SKM-1 treated with dmso at 0.1 percent for 144 hours (cell line): ENCODE measurements around the gene TAF6.

Experiments used
- DNase-seq: peaks from one replicate; lab custom pipeline; 2025; ENCODE audit not compliant: unreplicated experiment; lab: John Stamatoyannopoulos, UW

Gene TAF6

DNA sequence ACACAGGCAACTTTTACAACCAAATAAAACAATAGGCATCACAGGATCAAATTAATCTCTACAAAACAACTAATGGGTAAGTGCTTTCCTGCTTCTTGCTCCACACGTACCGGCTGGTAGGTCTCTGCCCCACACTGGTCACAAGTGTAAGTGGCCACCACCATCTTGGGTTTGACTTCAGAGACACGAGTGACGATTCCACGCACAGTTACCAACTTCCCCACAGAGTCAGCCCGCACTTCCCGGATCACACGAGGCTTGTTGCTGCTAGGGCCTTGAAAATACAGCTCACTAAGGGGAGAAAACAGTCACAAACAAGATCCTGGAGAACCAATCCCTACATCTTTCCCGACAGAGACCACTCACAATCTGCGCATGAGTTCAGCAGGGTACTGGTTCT is 20.2 kb downstream of the TAF6 start:
- DNase-seq, result no peak

DNA sequence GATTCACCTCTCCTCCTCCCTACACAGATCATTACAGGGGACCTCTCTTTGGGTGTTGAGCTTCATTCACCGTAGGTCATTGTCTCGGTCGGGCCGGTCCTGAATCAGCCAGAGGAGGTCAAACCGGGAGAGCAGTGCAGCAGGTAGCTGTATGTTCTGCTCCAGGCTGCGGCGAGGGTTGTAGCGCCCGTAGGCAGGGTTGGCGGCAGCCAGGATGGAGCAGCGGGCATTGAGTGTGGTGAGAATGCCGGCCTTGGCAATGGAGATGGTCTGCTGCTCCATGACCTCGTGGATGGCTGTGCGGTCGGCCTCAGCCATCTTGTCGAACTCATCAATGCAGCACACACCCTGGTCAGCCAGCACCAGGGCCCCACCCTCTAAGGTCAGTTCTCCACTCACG is 23.5 kb downstream of the TAF6 start:
- DNase-seq, result no peak

DNA sequence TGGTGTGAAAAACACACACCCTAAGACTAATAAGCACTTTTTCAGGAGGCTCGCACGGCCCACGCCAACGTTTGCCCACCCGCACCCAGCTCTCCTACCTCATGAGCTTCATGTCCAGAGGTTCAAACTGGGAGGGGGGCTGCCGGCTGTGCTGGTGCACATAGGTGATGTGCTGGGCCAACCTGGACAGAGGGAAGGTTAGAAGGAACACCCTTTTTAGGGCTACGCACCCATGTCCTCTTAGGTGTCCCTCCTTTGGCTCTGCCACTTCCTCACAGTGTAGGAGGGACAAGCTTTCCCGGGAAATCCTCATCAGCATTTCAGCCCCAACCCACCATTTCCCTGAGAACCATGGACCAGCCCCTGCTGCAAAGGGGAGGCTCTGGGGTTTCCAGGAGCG is 23.9 kb downstream of the TAF6 start:
- no peak for DNase-seq

DNA sequence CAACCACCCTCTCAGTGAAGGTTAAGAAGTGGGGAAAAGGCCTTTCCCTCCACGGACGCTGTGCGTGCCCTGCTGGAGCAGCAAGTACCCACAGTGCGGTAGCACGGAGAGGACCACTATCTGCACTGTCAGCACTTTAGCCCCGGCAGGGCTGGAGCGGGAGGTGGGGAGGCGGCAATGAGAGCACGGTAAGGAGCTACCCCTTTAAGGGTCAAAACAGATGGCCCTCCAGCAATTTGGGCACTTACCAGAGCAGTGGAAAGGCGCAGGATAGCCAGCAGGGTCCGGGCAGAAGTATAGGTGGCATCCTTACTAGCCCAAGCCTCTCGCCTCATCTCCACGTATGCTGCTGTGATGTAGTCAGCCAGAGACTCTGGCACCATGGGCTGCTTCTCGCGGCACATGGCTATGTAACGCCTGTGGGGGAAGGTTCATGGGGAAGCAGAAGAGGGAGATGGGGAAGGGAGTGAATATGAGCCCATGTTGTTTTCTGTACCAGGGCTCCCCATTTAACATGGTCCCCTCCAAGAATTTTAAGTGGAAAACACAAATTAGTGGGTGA is 25.2 kb downstream of the TAF6 start:
- DNase-seq, result no peak

DNA sequence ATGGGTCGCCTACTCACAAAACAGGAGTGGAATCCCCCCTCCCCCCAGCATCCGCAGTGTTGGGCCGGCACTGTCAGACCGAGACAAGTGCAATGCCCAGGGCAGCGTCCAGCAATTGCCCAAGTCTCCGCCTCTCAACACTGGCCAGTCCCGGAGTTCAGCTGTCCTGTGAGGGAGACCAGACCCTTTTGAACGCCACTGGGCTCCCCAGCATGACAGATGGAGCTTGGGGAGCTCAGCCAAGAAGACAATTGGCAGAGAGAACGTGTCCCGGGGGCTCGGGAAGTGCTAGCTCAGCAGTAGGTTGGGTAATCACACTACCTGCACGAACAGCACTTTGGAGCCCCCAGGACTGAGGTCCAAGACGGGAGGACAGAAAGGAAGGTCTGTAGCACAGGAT is 25.7 kb downstream of the TAF6 start:
- DNase-seq, result no peak

DNA sequence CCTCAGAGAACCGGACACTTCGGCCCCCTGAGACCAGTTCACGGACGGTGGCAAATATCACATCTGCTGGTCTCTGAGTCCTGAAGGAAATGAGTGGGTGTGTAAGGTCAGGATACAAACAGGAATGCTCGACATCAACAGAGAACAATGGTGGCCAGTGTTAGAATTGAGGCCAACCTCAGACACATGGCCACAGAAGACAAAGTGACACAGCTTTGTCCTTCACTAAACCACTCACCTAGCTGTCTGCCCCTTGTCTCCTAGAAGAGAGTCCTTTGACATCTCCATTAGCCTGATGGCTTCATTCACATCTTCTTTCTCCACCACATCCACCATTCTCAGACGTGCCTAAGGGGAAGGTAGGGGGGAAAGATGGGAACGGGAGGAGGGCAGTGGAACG is 26.1 kb downstream of the TAF6 start:
- DNase-seq, result no peak

DNA sequence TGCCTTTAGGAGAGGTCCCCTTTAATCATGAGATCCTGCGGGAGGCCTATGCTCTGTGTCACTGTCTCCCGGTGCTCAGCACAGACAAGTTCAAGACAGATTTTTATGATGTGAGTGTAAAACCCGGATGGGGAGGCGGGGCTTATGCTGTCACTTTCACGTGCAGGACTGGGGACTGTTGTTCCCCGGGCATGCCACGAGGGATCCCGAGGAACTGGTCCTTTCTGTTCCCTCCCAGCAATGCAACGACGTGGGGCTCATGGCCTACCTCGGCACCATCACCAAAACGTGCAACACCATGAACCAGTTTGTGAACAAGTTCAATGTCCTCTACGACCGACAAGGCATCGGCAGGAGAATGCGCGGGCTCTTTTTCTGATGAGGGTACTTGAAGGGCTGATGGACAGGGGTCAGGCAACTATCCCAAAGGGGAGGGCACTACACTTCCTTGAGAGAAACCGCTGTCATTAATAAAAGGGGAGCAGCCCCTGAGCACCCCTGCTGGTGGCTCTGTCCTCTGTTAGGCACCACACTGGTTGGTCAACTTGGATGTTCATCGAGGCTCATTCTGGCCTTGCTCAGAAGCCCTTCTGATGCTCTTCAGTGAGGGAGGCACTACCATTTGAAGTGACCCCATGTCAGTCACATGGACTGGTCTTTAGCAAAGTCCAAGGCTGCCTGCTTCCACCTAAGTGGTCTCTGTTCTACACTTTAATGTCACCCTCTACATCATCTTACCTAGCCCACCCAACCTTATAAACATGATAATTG is 27.6 kb downstream of the TAF6 start:
- no peak for DNase-seq

DNA sequence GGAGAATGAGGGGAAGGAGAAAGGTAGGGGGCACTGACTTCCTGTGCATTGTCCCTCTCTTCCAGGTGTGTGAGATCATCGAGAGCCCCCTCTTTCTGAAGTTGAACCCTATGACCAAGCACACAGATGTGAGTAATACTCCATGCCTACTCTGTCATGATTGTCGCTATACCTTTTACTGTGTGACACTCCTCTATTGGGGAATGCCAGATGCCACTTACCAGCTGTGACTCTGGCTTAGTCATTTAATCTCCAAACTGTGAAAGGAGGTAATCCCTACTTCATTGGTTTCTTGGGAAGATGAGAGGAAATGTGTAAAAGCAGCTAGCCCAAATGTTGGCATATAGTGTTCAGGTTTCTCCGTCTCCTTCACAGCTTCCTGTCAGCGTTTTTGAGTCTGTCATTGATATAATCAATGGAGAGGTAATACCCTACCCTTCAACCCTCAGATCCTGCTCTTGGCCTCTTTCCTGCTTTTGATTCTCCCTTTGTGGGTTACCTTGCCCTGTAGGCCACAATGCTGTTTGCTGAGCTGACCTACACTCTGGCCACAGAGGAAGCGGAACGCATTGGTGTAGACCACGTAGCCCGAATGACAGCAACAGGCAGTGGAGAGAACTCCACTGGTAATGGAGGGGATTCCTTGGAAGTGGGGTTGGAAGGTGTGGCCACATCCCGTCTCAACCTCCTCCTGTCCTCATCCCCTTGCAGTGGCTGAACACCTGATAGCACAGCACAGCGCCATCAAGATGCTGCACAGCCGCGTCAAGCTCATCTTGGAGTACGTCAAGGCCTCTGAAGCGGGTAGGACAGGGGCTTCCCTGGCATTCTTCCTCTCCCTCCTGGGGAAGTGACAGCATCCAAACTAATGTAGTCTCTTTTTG is 28.4 kb downstream of the TAF6 start:
- DNase-seq, result no peak

DNA sequence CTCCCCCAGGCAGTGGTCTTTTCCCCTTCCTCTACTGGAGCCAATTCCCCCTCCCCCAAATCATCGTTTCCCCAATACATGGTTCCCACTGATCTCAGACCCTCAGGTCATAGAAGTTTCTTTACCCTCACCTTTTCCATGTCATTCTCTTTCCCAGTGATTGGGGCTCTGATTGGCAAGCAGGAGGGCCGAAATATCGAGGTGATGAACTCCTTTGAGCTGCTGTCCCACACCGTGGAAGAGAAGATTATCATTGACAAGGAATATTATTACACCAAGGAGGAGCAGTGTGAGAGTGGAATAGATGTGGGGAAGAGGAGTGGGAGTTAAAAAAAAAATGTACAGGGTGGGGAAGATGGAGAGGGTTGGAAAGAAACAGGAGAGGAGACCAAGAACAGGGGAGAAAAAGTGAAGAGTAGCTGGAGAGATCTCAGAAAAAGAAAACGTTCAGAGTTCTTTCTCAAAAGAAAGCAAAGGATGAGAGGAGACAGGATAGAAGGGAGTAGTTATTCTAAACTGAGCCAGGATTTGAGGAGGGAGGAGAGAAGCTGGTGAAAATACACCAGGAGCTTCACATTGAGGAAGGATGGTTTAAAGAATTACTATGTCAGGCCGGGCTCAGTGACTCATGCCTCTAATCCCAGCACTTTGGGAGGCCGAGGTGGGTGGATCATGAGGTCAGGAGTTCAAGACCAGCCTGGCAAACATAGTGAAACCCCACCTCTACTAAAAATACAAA is 29.5 kb downstream of the TAF6 start:
- DNase-seq, result no peak

DNA sequence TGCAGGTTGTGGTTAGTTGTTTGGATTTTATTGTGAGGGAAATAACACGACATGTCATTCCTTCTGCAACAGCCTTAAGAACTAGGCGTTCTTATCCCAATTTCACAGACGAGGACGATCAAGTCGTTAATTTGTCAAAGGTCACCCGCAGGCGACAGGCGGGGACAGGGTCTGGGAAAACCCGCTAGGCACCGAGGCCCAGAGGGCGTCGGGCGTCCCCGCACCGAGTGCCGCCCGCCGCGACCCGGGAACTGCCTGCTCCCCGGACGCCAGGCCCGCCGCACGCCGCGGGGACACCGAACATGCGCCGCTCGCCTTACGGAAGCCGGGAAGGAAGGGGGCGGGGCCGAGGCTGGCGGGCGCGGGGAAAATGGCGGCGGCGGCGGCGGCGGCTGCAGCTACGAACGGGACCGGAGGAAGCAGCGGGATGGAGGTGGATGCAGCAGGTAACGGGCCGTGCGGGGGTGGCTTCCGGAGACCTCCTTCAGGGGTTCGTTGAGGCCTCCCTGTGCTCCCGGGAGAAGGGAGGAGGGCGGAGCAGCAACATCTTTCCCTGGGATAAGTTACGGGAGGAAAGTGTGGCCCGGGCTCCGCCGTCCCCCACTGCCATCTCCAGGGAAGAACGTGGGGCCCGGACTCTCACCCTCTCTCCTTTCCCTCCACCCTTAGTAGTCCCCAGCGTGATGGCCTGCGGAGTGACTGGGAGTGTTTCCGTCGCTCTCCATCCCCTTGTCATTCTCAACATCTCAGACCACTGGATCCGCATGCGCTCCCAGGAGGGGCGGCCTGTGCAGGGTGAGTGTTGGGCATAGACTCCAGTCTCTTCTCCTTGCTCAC is 30.3 kb downstream of the TAF6 start, which contains the start of gene COPS6:
Gene COPS6 (plus strand): TSS at position 349 of the 837 bp plus-strand sequence. CDS start 22 bp downstream, at position 371.
- DNase-seq, result peak; percentile 63

DNA sequence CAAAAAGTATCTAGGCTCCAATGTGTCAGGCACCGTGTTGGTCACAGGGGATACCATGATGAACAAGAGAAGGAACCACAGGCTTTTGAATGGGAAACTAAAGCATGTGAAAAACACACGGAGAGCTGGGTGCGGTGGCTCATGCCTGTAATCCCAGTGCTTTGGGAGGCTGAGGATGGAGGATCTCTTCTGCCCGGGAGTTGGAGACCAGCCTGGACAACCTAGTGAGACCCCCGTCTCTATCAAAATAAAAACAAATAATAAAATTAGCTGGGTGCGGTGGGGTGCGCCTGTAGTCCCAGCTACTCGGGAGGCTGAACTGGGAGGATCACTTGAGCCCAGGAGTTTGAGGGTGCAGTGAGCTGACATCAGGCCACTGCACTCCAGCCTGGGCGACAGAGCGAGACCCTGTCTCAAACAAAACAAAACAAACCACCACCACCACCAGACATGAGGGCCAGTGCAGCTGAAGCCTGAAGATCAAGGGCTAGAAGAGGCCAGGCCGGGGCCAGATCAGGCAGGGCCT is 31.0 kb downstream of the TAF6 start:
- DNase-seq, result no peak

DNA sequence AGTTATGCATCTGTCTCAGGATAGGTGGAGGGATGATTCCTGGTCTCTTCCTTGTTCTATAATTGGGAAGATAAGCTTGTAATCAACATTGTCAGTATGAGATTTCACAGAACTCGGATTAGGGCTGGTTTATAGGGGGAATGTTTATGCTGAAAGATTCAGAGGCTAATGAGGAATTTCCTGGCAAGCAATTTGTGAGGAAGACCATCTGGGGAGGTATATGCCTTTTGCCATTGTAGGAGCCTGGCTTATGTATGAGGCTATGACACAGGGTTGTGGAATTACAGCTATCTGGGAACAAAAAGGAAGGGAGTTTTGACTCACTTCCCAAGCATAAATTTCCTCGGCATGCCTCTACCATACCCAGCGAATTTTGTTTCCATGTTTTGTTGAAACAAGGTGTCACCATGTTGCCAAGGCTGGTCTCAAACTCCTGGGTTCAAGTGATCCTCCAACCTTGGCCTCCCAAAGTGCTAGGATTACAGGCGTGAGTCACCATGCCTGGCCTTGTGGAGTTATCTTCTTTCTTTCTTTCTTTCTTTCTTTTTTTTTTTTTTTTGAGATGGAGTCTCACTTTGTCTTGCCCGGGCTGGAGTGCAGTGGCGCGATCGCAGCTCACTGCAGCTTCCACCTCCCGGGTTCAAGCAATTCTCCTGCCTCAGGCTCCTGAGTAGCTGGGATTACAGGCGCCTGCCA is 32.0 kb downstream of the TAF6 start:
- no peak for DNase-seq

DNA sequence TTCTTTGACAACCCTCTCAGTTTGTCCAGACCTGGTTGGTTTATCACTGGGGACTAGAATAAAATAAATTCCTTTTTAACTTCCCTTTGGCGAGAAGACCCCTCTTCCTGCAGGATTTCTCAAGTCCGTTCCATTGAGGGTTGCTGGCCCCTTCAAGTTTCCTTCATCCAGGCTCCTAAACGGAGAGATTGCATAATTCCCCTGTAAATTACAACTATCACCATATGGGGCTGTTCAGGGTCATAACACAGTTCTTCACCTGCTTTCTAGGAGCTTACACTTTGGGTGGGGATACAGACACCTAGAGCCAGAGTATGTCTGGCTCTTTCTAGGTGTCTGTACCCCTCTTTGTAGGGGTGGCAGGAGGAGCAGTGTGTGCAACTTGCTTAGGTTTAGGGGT is 33.6 kb downstream of the TAF6 start:
- DNase-seq, result no peak

DNA sequence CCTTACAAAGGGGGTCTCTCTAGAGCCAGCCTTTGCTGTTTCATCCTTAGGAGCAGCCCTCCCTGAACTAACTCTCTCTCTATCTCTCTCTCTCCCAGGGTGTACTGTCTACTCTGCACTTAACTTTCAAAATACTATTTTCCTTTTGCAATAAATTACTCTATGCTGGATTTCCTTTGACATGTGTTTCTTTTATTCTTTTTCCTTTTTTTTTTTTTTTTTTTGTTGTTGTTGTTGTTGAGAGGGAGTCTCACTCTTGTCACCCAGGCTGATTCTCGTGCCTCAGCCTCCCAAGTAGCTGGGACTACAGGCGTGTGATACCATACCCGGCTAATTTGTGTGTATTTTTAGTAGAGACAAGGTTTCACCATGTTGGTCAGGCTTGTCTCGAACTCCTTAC is 36.2 kb downstream of the TAF6 start:
- DNase-seq, result no peak

DNA sequence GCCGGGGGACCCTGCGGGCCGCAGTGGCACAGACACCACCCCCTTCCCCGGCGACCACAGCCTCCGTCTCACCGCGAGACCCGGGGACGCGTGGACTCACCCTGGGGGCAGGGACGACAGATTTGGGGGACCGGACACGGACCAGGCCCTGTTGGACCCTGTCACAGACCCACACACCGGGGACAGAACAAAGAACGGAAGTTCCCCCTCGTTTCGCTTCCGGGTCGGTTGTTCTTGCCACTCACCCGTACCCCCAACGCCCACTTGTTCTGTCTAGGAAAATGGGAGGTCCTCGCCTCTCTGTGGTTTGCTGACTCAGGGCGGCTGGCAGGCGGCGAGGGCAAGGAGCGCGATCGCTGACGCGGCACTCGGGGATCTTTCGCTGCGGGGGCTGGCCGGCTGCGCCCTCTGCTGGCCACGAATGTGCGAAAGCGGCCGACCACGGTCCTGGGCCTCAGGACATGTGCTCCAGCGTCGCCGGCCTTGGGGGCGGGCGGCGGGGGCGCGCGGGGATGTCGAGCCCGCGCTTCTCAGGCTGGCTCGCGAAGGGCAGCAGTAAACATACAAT is 37.5 kb downstream of the TAF6 start, which contains the start of gene ZNF3:
Gene ZNF3 (minus strand): TSS at position 189 of the 568 bp plus-strand sequence. CDS start 4,366 bp downstream, outside the sequence.
- DNase-seq, result peak; percentile 97

DNA sequence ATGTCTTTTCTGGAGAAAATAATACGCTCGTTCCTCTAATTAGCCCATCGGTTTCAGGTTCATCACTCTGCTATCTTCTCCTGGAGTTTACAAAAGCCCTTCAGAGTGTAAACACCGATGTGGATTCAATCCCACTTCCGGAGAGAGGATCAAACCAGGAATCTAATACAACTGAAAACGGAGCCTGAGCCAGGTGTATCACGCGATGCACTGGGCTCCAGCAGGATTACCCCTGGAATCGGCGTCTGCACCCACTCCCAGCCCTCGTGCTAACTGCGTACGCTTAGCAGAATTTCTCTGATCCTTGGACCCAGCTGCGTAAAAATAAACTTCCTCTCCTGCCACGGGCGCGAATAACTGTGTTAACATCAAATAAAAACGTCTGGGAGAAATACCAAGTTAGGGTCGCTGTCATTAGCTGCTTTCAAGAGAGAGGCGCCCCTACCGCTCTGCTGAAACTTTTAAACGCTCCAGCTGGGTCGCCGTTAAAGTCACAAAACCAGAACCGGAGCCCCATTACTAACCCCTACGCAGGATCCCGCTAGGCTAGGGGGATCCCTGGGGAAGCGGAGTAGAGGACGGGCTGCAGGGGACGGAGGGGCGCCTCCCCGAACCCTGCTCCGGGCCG is 38.1 kb downstream of the TAF6 start:
- DNase-seq, result no peak

DNA sequence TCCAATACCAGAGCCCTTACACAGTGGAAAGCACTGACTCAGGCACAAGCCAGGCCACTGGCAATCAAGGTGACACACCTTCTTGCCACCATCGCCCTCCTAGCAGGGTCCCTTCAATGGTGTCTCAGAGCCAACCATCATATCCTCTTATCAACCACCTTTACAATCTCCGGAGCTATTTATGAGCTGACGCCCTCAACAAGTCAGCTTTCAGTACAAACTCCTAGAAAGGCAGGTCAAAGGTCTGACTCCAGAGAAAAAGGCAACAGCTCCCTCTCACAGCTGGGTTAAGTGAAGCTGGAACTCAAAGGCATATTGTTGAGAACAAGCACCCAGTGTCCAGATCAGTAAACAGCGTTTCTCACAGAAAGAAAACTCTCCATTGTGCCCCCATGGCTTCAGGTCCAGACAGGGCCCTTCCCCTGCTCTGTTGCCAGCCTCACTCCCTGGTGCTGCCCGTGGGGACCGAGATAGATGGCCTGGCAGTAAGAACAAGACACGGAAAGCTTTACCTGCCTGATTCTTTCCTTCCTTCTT is 40.1 kb downstream of the TAF6 start:
- no peak for DNase-seq

DNA sequence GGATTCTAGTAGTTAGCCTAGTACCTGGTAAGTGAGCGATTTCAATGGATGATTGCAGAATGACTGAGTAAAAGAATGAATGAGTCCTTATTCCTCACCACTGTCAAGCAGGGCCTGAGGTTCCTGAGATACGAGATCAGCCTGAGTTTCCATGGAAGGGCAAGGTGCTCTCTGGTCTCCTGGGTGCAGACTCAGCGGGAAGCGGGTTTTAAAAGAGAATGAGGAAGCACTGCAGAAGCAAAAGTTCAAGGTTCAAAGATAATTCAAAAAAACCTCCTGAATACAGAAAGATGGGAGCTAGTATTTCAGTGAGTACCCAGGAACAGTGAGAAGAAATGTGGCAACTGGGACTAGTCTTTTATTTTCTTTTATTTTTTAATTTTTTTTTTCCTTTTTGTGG is 42.0 kb downstream of the TAF6 start:
- no peak for DNase-seq
